GM23338 (cell line): Measurements from ENCODE around the gene ERN2. TPM values are rescaled to one million over a fixed set of nuclear protein-coding genes. Genes with fewer than 3 reads are reported as not detected.

Experiments used
- ATAC-seq: fragments of 200-7000 bp; cut with Tn5 transposase; 3 replicates; pipeline ENCODE4 v1.9.1; 2020
- DNase-seq: peaks from one replicate; pipeline ENCODE4 v3.0.0-alpha.2; 2015; ENCODE audit warnings: low spot score
- H2AFZ ChIP-seq: fragments of 200-600 bp; sonication (generic); 2 replicates; pipeline ENCODE4 v1.8.0; 2016; ENCODE audit warnings: antibody characterized with exemption, mild to moderate bottlenecking, moderate library complexity
- H3F3A ChIP-seq: fragments of 200-600 bp; sonication (generic); replicated peaks from 2 replicates; pipeline ENCODE4 v1.8.0; 2017; ENCODE audit warnings: antibody characterized with exemption, mixed run types, low read depth
- H3K27ac ChIP-seq: fragments of 200-600 bp; sonication (generic); 2 replicates; pipeline ENCODE4 v1.6.1; 2016; ENCODE audit warnings: low read depth
- H3K27me3 ChIP-seq: fragments of 200-600 bp; sonication (generic); 2 replicates; pipeline ENCODE4 v1.8.0; 2016; ENCODE audit warnings: mild to moderate bottlenecking, mixed run types, moderate library complexity; ENCODE audit not compliant: insufficient read depth
- H3K36me3 ChIP-seq: fragments of 200-600 bp; sonication (generic); 2 replicates; pipeline ENCODE4 v1.8.0; 2016; ENCODE audit warnings: mild to moderate bottlenecking; ENCODE audit not compliant: insufficient read depth
- H3K4me1 ChIP-seq: fragments of 200-600 bp; sonication (generic); 2 replicates; pipeline ENCODE4 v1.8.0; 2016; ENCODE audit warnings: mild to moderate bottlenecking, moderate library complexity; ENCODE audit not compliant: insufficient read depth
- H3K4me2 ChIP-seq: fragments of 200-600 bp; sonication (generic); 2 replicates; pipeline ENCODE4 v1.7.1; 2017; ENCODE audit warnings: mixed run types
- H3K4me3 ChIP-seq: fragments of 200-600 bp; sonication (generic); 2 replicates; pipeline ENCODE4 v1.6.1; 2016; ENCODE audit warnings: mixed run types
- H3K79me2 ChIP-seq: fragments of 200-600 bp; sonication (generic); replicated peaks from 2 replicates; pipeline ENCODE4 v1.8.0; 2017; ENCODE audit warnings: mild to moderate bottlenecking; ENCODE audit not compliant: insufficient read depth
- H3K9me2 ChIP-seq: fragments of 200-600 bp; sonication (generic); 2 replicates; pipeline ENCODE4 v1.8.0; 2017; ENCODE audit not compliant: insufficient read depth
- H4K20me1 ChIP-seq: fragments of 200-600 bp; sonication (generic); replicated peaks from 2 replicates; pipeline ENCODE4 v1.8.0; 2017; ENCODE audit warnings: mild to moderate bottlenecking; ENCODE audit not compliant: insufficient read depth
- H3K27ac Mint-ChIP-seq: 2 replicates; pipeline ENCODE4 v1.8.0; 2020; ENCODE audit warnings: inconsistent platforms, mild to moderate bottlenecking, moderate library complexity, mixed read lengths
- H3K27me3 Mint-ChIP-seq: 3 replicates; pipeline ENCODE4 v1.8.0; 2022; ENCODE audit warnings: low read depth, mild to moderate bottlenecking, moderate library complexity, mixed read lengths, inconsistent platforms; ENCODE audit not compliant: insufficient read depth, poor library complexity
- H3K36me3 Mint-ChIP-seq: 3 replicates; pipeline ENCODE4 v1.8.0; 2021; ENCODE audit warnings: low read depth, mild to moderate bottlenecking, inconsistent platforms, moderate library complexity, mixed read lengths
- H3K4me1 Mint-ChIP-seq: 3 replicates; pipeline ENCODE4 v1.8.0; 2020; ENCODE audit warnings: mild to moderate bottlenecking, inconsistent platforms, mixed read lengths
- H3K4me3 Mint-ChIP-seq: 3 replicates; pipeline ENCODE4 v1.8.0; 2021; ENCODE audit warnings: moderate library complexity, mild to moderate bottlenecking, inconsistent platforms, mixed read lengths
- H3K9me3 Mint-ChIP-seq: 3 replicates; pipeline ENCODE4 v1.8.0; 2020; ENCODE audit warnings: moderate library complexity, mild to moderate bottlenecking, inconsistent platforms, mixed read lengths
- CREB1 ChIP-seq: fragments of 250-450 bp; sonication (Bioruptor Pico); IDR thresholded peaks from 2 replicates; pipeline ENCODE4 v1.5.0; 2020; ENCODE audit warnings: low read depth, mild to moderate bottlenecking, moderate library complexity
- CTCF ChIP-seq, 2 experiments: fragments of 200-600 bp in 1 of 2; sonication (generic) in 1 of 2; conservative IDR thresholded peaks; 2 replicates each; pipeline versions ENCODE4 v1.5.1 to v1.6.1; 2016 to 2017; ENCODE audit warnings: antibody characterized with exemption in 2 of 2, low read depth in 2 of 2, mild to moderate bottlenecking in 2 of 2, moderate library complexity in 1 of 2
- ETS1 ChIP-seq: IDR thresholded peaks from 2 replicates; pipeline ENCODE4 v1.6.1; 2016; ENCODE audit warnings: antibody characterized with exemption
- EZH2 ChIP-seq: fragments of 200-600 bp; sonication (generic); IDR thresholded peaks from one replicate; pipeline ENCODE4 v1.8.0; 2017; ENCODE audit warnings: antibody characterized with exemption, mild to moderate bottlenecking, low read depth; ENCODE audit not compliant: unreplicated experiment
- EZH2phosphoT487 ChIP-seq: fragments of 200-600 bp; sonication (generic); IDR thresholded peaks from one replicate; pipeline ENCODE4 v1.8.1; 2018; ENCODE audit warnings: antibody characterized with exemption; ENCODE audit not compliant: unreplicated experiment
- JUNB ChIP-seq: IDR thresholded peaks from one replicate; pipeline ENCODE4 v1.6.1; 2016; ENCODE audit warnings: antibody characterized with exemption; ENCODE audit not compliant: unreplicated experiment
- NANOG ChIP-seq: IDR thresholded peaks from 2 replicates; pipeline ENCODE4 v1.6.1; 2016; ENCODE audit warnings: antibody characterized with exemption, borderline replicate concordance
- POLR2AphosphoS5 ChIP-seq: IDR thresholded peaks from 2 replicates; pipeline ENCODE4 v1.6.1; 2016; ENCODE audit warnings: antibody characterized with exemption, low read depth
- REST ChIP-seq: IDR thresholded peaks from one replicate; pipeline ENCODE4 v1.6.1; 2018; ENCODE audit warnings: antibody characterized with exemption; ENCODE audit not compliant: unreplicated experiment
- STAT1 ChIP-seq: IDR thresholded peaks from one replicate; pipeline ENCODE4 v1.6.1; 2016; ENCODE audit warnings: antibody characterized with exemption; ENCODE audit not compliant: unreplicated experiment
- polyA plus RNA-seq: library from polyadenylated mRNA; unstranded; fragments of >200 nt; fragmentation: Nextera tagmentation; extraction: Ambion mirVana; gene quantifications from 2 replicates; pipeline ENCODE4 v1.2.1, GENCODE V29; 2016
- total RNA-seq: library from RNA; depleted of rRNA; stranded (reverse); fragments of >200 nt; shearing (Covaris generic); gene quantifications from 2 replicates; pipeline ENCODE4 v1.2.3, GENCODE V29; 2014

ERN2 gene
- total and polyA plus RNA-seq, 2 experiments from 2014 or later, result 0.97 to 1.1 TPM

- Histone ChIP-seq H3K36me3 (no peaks in the 10 kb centered on the region), H3K4me1 (peaks cover 5% of the 10 kb centered on the region; the same call in 1 of the 2 replicates), H3K79me2 (no peaks in the 10 kb centered on the region), H3K4me3 (no peak overlapping the region), H2AFZ (no peak overlapping the region), H3F3A (0 out of 2 replicates have a peak, but pooled peaks cover 2% of the 10 kb centered on the region), H3K4me2 (no peak overlapping the region), H3K27ac (no peak overlapping the region), H3K27me3 (peaks cover 39% of the 10 kb centered on the region), H3K9me2 (no peaks in the 10 kb centered on the region), H4K20me1 (no peaks in the 10 kb centered on the region)
- peaks cover 12% of the 10 kb centered on the region; the same call in 2 of the 3 replicates for H3K36me3 Mint-ChIP-seq
- TF ChIP-seq EZH2phosphoT487 (no peak), EZH2 (no peak), REST (no peak), JUNB (no peak), ETS1 (no peak), POLR2AphosphoS5 (no peak), STAT1 (no peak), CREB1 (CRISPR knock-in tag) (no peak)
- H3K4me1 Mint-ChIP-seq, result no peaks in the 10 kb centered on the region
- DNase-seq (no peak), ATAC-seq (no peak)
- no peak overlapping the region for H3K4me3 Mint-ChIP-seq
- H3K27me3 Mint-ChIP-seq, result peaks cover 14% of the 10 kb centered on the region
- H3K9me3 Mint-ChIP-seq, result peaks cover 11% of the 10 kb centered on the region
- no peak overlapping the region for H3K27ac Mint-ChIP-seq
Measured at GRCh38 chr16:23757937-23758619, 45.1 kb upstream of the ERN2 start.

- Mint-ChIP-seq H3K9me3 (peaks cover 11% of the 10 kb centered on the region), H3K4me1 (no peaks in the 10 kb centered on the region), H3K36me3 (peaks cover 12% of the 10 kb centered on the region; the same call in 2 of the 3 replicates), H3K27me3 (peaks cover 13% of the 10 kb centered on the region), H3K4me3 (no peak overlapping the region), H3K27ac (no peak overlapping the region)
- Histone ChIP-seq H3K27ac (no peak overlapping the region), H3K27me3 (peaks cover 39% of the 10 kb centered on the region), H3K4me1 (peaks cover 5% of the 10 kb centered on the region; the same call in 1 of the 2 replicates), H2AFZ (no peak overlapping the region), H3K4me3 (no peak overlapping the region), H3K36me3 (no peaks in the 10 kb centered on the region), H4K20me1 (no peaks in the 10 kb centered on the region), H3K79me2 (no peaks in the 10 kb centered on the region), H3K9me2 (no peaks in the 10 kb centered on the region), H3F3A (0 out of 2 replicates have a peak, but pooled peaks cover 2% of the 10 kb centered on the region), H3K4me2 (no peak overlapping the region)
- no peak for DNase-seq
- ATAC-seq, result no peak
- no peak for TF ChIP-seq NANOG
- no peak for TF ChIP-seq POLR2AphosphoS5
- TF ChIP-seq STAT1, result no peak
- TF ChIP-seq EZH2phosphoT487, result no peak
- no peak for TF ChIP-seq CTCF (conservative IDR thresholded peaks at IDR 0.05; ENCODE audit: low read depth in 2 of 2)
- no peak for TF ChIP-seq ETS1
Measured at GRCh38 chr16:23757116-23757515, 44.1 kb upstream of the ERN2 start.
